HepG2 (cell line): ENCODE results near the gene PROC. TPM values are rescaled to one million over a fixed set of nuclear protein-coding genes. Genes with fewer than 3 reads are reported as not detected.

Experiments
- CENPX ChIP-seq: sonication (generic); formaldehyde crosslinking; IDR thresholded peaks from 2 replicates; pipeline ENCODE4 v1.9.0; 2021; ENCODE audit warnings: mild to moderate bottlenecking, missing genetic modification reagents, moderate library complexity
- NCOA2 ChIP-seq: sonication (generic); formaldehyde crosslinking; IDR thresholded peaks from 2 replicates; pipeline ENCODE4 v1.8.0; 2022; ENCODE audit warnings: inconsistent platforms
- PAF1 ChIP-seq: IDR thresholded peaks from 2 replicates; pipeline ENCODE4 v1.6.1; 2016; ENCODE audit warnings: missing genetic modification reagents, missing compliant biosample characterization
- POLR2AphosphoS5 ChIP-seq: IDR thresholded peaks from 2 replicates; pipeline ENCODE4 v1.6.1; 2012; ENCODE audit warnings: low read depth, low read length
- SMYD3 ChIP-seq: sonication (generic); formaldehyde crosslinking; IDR thresholded peaks from 2 replicates; pipeline ENCODE4 v1.8.1; 2023; ENCODE audit warnings: mild to moderate bottlenecking, missing genetic modification reagents
- ZBTB37 ChIP-seq: sonication (generic); formaldehyde crosslinking; IDR thresholded peaks from 2 replicates; pipeline ENCODE4 v1.4.0; 2020; ENCODE audit warnings: mild to moderate bottlenecking, missing genetic modification reagents
- ZHX2 ChIP-seq, 2 experiments: sonication (generic) in 1 of 2; formaldehyde crosslinking in 1 of 2; IDR thresholded peaks; 2 replicates each; pipeline versions ENCODE4 v1.6.1 to v1.9.0; 2014 to 2022; ENCODE audit warnings: antibody characterized with exemption in 1 of 2, borderline replicate concordance in 1 of 2, inconsistent platforms in 1 of 2, low read depth in 1 of 2, missing genetic modification reagents in 1 of 2
- ZNF691 ChIP-seq: sonication (generic); formaldehyde crosslinking; IDR thresholded peaks from 2 replicates; pipeline ENCODE4 v1.4.0; 2020; ENCODE audit warnings: missing genetic modification reagents, low read depth, mild to moderate bottlenecking, borderline replicate concordance
- polyA plus RNA-seq, 8 experiments: library from polyadenylated mRNA; depleted of rRNA in 3 of 8; stranded (reverse) in 7 of 8; unstranded in 1 of 8; fragments of >200 nt; fragmentation: Illumina TruSeq in 4 of 8; extraction: Trizol in 4 of 8; gene quantifications; 2 replicates each; pipeline versions ENCODE4 v1.2.1 to v1.2.3, GENCODE V29; 2011 to 2016; ENCODE audit warnings: low read depth in 4 of 8, missing spikeins in 1 of 8, mixed read lengths in 1 of 8; ENCODE audit not compliant: insufficient read depth in 1 of 8
- total RNA-seq, 5 experiments: library from RNA; depleted of rRNA; stranded (reverse); fragments of >200 nt; fragmentation: Illumina TruSeq; extraction: Trizol; gene quantifications; 2 replicates each; pipeline ENCODE4 v1.2.3, GENCODE V29; 2016; ENCODE audit warnings: low read depth in 1 of 5
- TF ChIP-seq, protein P1 (sequence below): sonication (generic); formaldehyde crosslinking; IDR thresholded peaks from 2 replicates; pipeline ENCODE4 v1.4.0; 2020; ENCODE audit warnings: mild to moderate bottlenecking, missing genetic modification reagents
- TF ChIP-seq, protein P2 (sequence below): sonication (generic); formaldehyde crosslinking; IDR thresholded peaks from 2 replicates; pipeline ENCODE4 v1.9.0; 2021; ENCODE audit warnings: missing genetic modification reagents, mild to moderate bottlenecking, borderline replicate concordance
- TF ChIP-seq, protein P3 (sequence below): sonication (generic); formaldehyde crosslinking; IDR thresholded peaks from 2 replicates; pipeline ENCODE4 v1.4.0; 2020; ENCODE audit warnings: low read depth, mild to moderate bottlenecking, missing genetic modification reagents
- TF ChIP-seq, protein P4 (sequence below): IDR thresholded peaks from 2 replicates; pipeline ENCODE4 v1.6.1; 2012; ENCODE audit warnings: inconsistent platforms

Gene PROC
- total and polyA plus RNA-seq, 2 of the 13 experiments (the other 11 are each of a cell fraction or from before 2014, with no cell fraction given) = 134 to 185 TPM

DNA sequence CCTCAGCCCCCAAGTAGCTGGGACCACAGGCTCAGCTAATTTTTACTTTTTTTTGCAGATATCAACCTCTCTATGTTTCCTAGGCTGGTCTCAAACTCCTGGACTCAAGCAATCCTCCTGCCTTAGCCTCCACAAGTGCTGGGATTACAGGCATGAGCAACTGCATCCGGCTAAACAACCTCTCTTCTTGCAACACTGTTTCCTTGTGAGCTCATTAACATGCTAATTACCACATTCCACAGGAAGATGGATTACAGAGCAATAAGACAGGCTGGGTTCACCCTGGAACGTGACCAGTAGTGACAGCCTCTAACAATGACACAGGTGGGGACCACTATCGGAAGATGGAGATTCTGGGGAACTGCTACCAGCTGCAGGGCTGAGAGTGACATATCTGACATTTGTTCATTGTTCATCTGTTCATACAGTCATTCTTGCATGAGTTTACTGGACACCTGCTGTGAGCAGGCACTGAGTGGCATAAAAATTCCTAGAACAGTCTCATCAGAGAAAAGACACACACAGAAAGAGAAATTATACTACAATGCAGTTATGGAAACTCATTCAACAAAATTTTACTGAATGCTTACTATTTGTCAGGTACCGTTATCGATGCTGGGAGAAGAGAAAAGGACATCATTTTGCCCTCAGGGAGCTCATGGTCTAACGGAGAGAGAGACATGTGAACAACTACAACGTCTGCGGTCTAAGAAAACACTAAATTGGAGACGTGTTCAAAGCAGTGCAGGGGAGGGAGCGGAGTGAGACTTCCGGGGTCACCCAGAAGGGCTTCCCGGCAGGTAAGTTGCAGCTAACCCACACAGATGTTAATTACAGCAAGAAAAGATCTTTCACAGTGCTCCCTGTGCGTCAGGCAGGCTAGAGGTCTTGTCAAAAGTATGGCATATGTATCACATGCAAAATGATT, 37.6 kb downstream of the PROC start (continued):
- TF ChIP-seq NCOA2 (CRISPR knock-in tag) (no peak), ZNF691 (CRISPR knock-in tag) (0 out of 2 replicates have a peak, but pooled peaks have one; percentile 7), PAF1 (no peak), CENPX (CRISPR knock-in tag) (no peak), ZHX2 (IDR thresholded peaks at IDR 0.05; ENCODE audit: low read depth) (no peak), ZHX2 (CRISPR knock-in tag; IDR thresholded peaks at IDR 0.05; ENCODE audit: borderline replicate concordance) (no peak), SMYD3 (no peak), ZBTB37 (CRISPR knock-in tag) (no peak), POLR2AphosphoS5 (peak; percentile 15; the same call in 1 of the 2 replicates)
- TF ChIP-seq, protein P1, sequence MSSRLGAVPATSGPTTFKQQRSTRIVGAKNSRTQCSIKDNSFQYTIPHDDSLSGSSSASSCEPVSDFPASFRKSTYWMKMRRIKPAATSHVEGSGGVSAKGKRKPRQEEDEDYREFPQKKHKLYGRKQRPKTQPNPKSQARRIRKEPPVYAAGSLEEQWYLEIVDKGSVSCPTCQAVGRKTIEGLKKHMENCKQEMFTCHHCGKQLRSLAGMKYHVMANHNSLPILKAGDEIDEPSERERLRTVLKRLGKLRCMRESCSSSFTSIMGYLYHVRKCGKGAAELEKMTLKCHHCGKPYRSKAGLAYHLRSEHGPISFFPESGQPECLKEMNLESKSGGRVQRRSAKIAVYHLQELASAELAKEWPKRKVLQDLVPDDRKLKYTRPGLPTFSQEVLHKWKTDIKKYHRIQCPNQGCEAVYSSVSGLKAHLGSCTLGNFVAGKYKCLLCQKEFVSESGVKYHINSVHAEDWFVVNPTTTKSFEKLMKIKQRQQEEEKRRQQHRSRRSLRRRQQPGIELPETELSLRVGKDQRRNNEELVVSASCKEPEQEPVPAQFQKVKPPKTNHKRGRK (CRISPR knock-in tag) = peak; percentile 66; the same call in 1 of the 2 replicates
- TF ChIP-seq, protein P2, sequence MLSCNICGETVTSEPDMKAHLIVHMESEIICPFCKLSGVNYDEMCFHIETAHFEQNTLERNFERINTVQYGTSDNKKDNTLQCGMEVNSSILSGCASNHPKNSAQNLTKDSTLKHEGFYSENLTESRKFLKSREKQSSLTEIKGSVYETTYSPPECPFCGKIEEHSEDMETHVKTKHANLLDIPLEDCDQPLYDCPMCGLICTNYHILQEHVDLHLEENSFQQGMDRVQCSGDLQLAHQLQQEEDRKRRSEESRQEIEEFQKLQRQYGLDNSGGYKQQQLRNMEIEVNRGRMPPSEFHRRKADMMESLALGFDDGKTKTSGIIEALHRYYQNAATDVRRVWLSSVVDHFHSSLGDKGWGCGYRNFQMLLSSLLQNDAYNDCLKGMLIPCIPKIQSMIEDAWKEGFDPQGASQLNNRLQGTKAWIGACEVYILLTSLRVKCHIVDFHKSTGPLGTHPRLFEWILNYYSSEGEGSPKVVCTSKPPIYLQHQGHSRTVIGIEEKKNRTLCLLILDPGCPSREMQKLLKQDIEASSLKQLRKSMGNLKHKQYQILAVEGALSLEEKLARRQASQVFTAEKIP = no peak
- TF ChIP-seq, protein P3, sequence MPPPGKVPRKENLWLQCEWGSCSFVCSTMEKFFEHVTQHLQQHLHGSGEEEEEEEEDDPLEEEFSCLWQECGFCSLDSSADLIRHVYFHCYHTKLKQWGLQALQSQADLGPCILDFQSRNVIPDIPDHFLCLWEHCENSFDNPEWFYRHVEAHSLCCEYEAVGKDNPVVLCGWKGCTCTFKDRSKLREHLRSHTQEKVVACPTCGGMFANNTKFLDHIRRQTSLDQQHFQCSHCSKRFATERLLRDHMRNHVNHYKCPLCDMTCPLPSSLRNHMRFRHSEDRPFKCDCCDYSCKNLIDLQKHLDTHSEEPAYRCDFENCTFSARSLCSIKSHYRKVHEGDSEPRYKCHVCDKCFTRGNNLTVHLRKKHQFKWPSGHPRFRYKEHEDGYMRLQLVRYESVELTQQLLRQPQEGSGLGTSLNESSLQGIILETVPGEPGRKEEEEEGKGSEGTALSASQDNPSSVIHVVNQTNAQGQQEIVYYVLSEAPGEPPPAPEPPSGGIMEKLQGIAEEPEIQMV = no peak
- TF ChIP-seq, protein P4, sequence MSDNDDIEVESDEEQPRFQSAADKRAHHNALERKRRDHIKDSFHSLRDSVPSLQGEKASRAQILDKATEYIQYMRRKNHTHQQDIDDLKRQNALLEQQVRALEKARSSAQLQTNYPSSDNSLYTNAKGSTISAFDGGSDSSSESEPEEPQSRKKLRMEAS = no peak
